ENCODE results near the gene SEMA4B. TPM values are rescaled to one million over a fixed set of nuclear protein-coding genes. Genes with fewer than 3 reads are reported as not detected.
A peak's percentile ranks its signal among the peaks of the same experiment; 100 is the strongest.

Gene SEMA4B
- total RNA-seq, 1 experiment from 2014 or later: 32.5 TPM

DNA sequence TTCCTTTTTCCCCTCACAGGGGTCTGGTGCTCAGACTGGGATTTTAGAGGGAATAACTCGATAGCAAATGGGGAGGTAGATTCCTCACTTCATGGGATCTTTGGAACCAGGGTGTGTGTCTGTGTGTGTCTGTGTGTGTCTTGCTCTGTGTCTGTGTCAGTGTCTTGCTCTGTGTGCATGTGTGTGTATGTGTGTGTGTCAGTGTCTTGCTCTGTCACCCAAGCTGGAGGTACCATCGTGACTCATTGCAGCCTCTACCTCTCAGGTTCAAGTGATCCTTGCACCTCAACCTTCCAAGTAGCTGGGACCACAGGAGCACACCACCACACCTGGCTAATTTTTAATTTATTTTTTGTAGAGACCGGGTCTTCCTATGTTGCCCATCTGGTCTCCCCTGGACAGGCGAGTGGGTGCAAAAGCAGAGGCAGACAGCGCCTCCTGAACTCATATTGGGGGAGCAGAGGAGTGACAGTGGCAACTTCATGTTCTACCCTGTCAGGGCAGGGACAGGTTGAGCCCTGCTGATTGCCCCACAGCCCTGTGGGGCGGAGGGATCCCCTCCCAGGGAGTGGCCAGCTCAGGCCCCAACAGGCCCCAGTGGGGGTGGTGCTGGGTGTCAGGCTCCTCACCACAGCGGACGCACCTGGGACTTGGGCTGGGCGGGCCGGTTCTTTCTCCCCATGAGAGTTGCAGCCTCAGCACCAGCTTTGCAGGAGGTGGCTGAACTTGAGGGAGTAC, 10.4 kb upstream of the SEMA4B start:
- Histone ChIP-seq H3K9me3 (ENCODE audit: control insufficient read depth, low read depth, low read length) (no peaks in the 10 kb centered on the region), H3K18ac (ENCODE audit: insufficient read length, low read depth, low read length) (no peak overlapping the region), H3K27me3 (ENCODE audit: insufficient read depth, low read length) (no peaks in the 10 kb centered on the region), H3K14ac (ENCODE audit: insufficient read depth, low read length) (no peak overlapping the region; the same call in 1 of the 2 replicates), H2BK15ac (ENCODE audit: low read depth, low read length) (no peak overlapping the region), H2BK120ac (ENCODE audit: low read depth, low read length, poor library complexity, severe bottlenecking) (no peak overlapping the region), H2BK20ac (ENCODE audit: low read depth, low read length, poor library complexity, severe bottlenecking) (no peak overlapping the region), H2BK5ac (ENCODE audit: insufficient read length, low read length) (no peak overlapping the region), H3K4me2 (ENCODE audit: insufficient read depth, insufficient read length, low read length) (no peak overlapping the region), H3K23ac (ENCODE audit: insufficient read length, low read depth, low read length) (no peak overlapping the region), H3K9ac (ENCODE audit: extremely low read depth, insufficient read length, low read length) (no peak overlapping the region), H3K79me1 (ENCODE audit: insufficient read depth, low read depth, low read length, poor library complexity, severe bottlenecking) (no peaks in the 10 kb centered on the region), H3K79me2 (ENCODE audit: insufficient read depth, low read length) (no peaks in the 10 kb centered on the region), H3T11ph (ENCODE audit: low read length) (no peak overlapping the region), H4K20me1 (ENCODE audit: control insufficient read depth, insufficient read depth, insufficient read length) (no peaks in the 10 kb centered on the region), H4K8ac (replicated peaks; ENCODE audit: insufficient read length, low read depth, low read length) (no peak overlapping the region), H2BK12ac (ENCODE audit: insufficient read length, low read depth, low read length) (no peak overlapping the region), H4K5ac (ENCODE audit: insufficient read length, low read depth, low read length) (no peak overlapping the region), H2AFZ (ENCODE audit: low read length) (no peak overlapping the region), H3K23me2 (ENCODE audit: insufficient read length, low read depth, low read length, poor library complexity, severe bottlenecking) (no peaks in the 10 kb centered on the region), H3K4me1 (ENCODE audit: insufficient read depth, low read length) (no peaks in the 10 kb centered on the region), H2AK5ac (ENCODE audit: insufficient read length, low read length) (no peak overlapping the region), H3K4ac (ENCODE audit: low read depth, low read length) (no peak overlapping the region), H3K56ac (ENCODE audit: insufficient read length, low read depth, low read length) (no peak overlapping the region), H4K91ac (ENCODE audit: insufficient read length, low read depth, low read length) (no peak overlapping the region), H3K27ac (ENCODE audit: insufficient read length, low read depth, low read length) (no peak overlapping the region)
- Mint-ChIP-seq H3K27me3 (ENCODE audit: low read depth) (no peaks in the 10 kb centered on the region), H3K27ac (peak overlapping the region in 2 of 3 experiments; percentile 24 to 61; a peak in 4 of 7 replicates), H3K9me3 (no peaks in the 10 kb centered on the region; a peak in 1 of 5 replicates), H3K4me1 (peaks cover 9 to 15% of the 10 kb centered on the region in 2 experiments), H3K4me3 (no peak overlapping the region), H3K36me3 (ENCODE audit: insufficient read depth in 1 of 3, low read depth in 3 of 3) (no peaks in the 10 kb centered on the region; a peak in 2 of 7 replicates)
- WGBS (ENCODE audit: extremely low coverage, insufficient read length, low lambda C conversion rate): no CpG with 5 or more reads among the region's 10 CpGs
- TF ChIP-seq, protein P1, sequence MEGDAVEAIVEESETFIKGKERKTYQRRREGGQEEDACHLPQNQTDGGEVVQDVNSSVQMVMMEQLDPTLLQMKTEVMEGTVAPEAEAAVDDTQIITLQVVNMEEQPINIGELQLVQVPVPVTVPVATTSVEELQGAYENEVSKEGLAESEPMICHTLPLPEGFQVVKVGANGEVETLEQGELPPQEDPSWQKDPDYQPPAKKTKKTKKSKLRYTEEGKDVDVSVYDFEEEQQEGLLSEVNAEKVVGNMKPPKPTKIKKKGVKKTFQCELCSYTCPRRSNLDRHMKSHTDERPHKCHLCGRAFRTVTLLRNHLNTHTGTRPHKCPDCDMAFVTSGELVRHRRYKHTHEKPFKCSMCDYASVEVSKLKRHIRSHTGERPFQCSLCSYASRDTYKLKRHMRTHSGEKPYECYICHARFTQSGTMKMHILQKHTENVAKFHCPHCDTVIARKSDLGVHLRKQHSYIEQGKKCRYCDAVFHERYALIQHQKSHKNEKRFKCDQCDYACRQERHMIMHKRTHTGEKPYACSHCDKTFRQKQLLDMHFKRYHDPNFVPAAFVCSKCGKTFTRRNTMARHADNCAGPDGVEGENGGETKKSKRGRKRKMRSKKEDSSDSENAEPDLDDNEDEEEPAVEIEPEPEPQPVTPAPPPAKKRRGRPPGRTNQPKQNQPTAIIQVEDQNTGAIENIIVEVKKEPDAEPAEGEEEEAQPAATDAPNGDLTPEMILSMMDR (conservative IDR thresholded peaks at IDR 0.05): no peak
- no peak for DNase-seq

Measured in H9 (cell line).